Astrocyte (in vitro differentiated cells and primary cell): ENCODE data around the gene IFI44. TPM values are rescaled to one million over a fixed set of nuclear protein-coding genes. Genes with fewer than 3 reads are reported as not detected.

ENCODE experiments used
- DNase-seq: peaks from one replicate; pipeline ENCODE4 v3.0.0-alpha.2; 2010; ENCODE audit warnings: low read depth
- FAIRE-seq: peaks from 2 replicates; lab custom pipeline; 2011; peaks lifted over from hg19 to GRCh38; lab: Jason Lieb, UNC
- H2AFZ ChIP-seq: 2 replicates; pipeline ENCODE4 v1.6.0; 2012; ENCODE audit warnings: low read depth, low read length, inconsistent platforms
- H3K27ac ChIP-seq: 2 replicates; pipeline ENCODE4 v1.5.1; 2011; ENCODE audit warnings: low read depth, low read length, inconsistent platforms
- H3K27me3 ChIP-seq: 2 replicates; pipeline ENCODE4 v1.6.0; 2011; ENCODE audit warnings: low read length, inconsistent platforms; ENCODE audit not compliant: insufficient read depth
- H3K36me3 ChIP-seq: 2 replicates; pipeline ENCODE4 v1.5.1; 2011; ENCODE audit warnings: low read length, inconsistent platforms; ENCODE audit not compliant: insufficient read depth
- H3K4me1 ChIP-seq: 2 replicates; pipeline ENCODE4 v1.5.1; 2011; ENCODE audit warnings: low read length, inconsistent platforms; ENCODE audit not compliant: insufficient read depth
- H3K4me2 ChIP-seq: 2 replicates; pipeline ENCODE4 v1.6.0; 2012; ENCODE audit warnings: low read length, inconsistent platforms
- H3K4me3 ChIP-seq: 2 replicates; pipeline ENCODE4 v1.5.1; 2011; ENCODE audit warnings: low read depth, mild to moderate bottlenecking, low read length, inconsistent platforms; ENCODE audit not compliant: insufficient read depth
- H3K79me2 ChIP-seq: 2 replicates; pipeline ENCODE4 v1.6.0; 2012; ENCODE audit warnings: mild to moderate bottlenecking, low read length, inconsistent platforms; ENCODE audit not compliant: insufficient read depth
- H3K9ac ChIP-seq: 2 replicates; pipeline ENCODE4 v1.6.0; 2012; ENCODE audit warnings: mild to moderate bottlenecking, low read length, inconsistent platforms
- H3K9me3 ChIP-seq: 2 replicates; pipeline ENCODE4 v1.5.1; 2012; ENCODE audit warnings: low read depth, mild to moderate bottlenecking, low read length, inconsistent platforms; ENCODE audit not compliant: insufficient read depth
- H4K20me1 ChIP-seq: 2 replicates; pipeline ENCODE4 v1.6.0; 2012; ENCODE audit warnings: low read length, inconsistent platforms; ENCODE audit not compliant: insufficient read depth
- H3K27ac Mint-ChIP-seq: one replicate; pipeline ENCODE4 v1.8.0; 2021; ENCODE audit warnings: mild to moderate bottlenecking, mixed read lengths; ENCODE audit not compliant: unreplicated experiment
- H3K27me3 Mint-ChIP-seq: one replicate; pipeline ENCODE4 v1.8.0; 2021; ENCODE audit warnings: low read depth, mixed read lengths; ENCODE audit not compliant: unreplicated experiment
- H3K36me3 Mint-ChIP-seq: one replicate; pipeline ENCODE4 v1.8.0; 2021; ENCODE audit warnings: low read depth, mixed read lengths; ENCODE audit not compliant: unreplicated experiment
- H3K4me1 Mint-ChIP-seq: one replicate; pipeline ENCODE4 v1.8.0; 2021; ENCODE audit warnings: low read depth, mixed read lengths; ENCODE audit not compliant: unreplicated experiment
- H3K4me3 Mint-ChIP-seq: one replicate; pipeline ENCODE4 v1.8.0; 2021; ENCODE audit warnings: mild to moderate bottlenecking, moderate library complexity, mixed read lengths; ENCODE audit not compliant: unreplicated experiment
- H3K9me3 Mint-ChIP-seq: one replicate; pipeline ENCODE4 v1.8.0; 2021; ENCODE audit warnings: mild to moderate bottlenecking, mixed read lengths; ENCODE audit not compliant: unreplicated experiment
- CTCF ChIP-seq: IDR thresholded peaks from 2 replicates; pipeline ENCODE4 v1.5.1; 2011; ENCODE audit warnings: low read depth, mild to moderate bottlenecking, inconsistent platforms, low read length, moderate library complexity; ENCODE audit not compliant: insufficient read depth
- EZH2 ChIP-seq: IDR thresholded peaks from 2 replicates; pipeline ENCODE4 v1.6.1; 2012; ENCODE audit warnings: mild to moderate bottlenecking, low read length, inconsistent platforms; ENCODE audit not compliant: insufficient read depth
- total RNA-seq: library from RNA; stranded (reverse); gene quantifications from 2 replicates; pipeline ENCODE4 v1.2.1, GENCODE V29; 2021

The IFI44 gene
- total RNA-seq, 1 donor from 2014 or later = 144 TPM

- H3K9me3 Mint-ChIP-seq = peaks cover 3% of the 10 kb centered on the region
- no peak for FAIRE-seq
Measured at GRCh38 chr1:78641558-78641957, 8.1 kb upstream of the IFI44 start.

DNA sequence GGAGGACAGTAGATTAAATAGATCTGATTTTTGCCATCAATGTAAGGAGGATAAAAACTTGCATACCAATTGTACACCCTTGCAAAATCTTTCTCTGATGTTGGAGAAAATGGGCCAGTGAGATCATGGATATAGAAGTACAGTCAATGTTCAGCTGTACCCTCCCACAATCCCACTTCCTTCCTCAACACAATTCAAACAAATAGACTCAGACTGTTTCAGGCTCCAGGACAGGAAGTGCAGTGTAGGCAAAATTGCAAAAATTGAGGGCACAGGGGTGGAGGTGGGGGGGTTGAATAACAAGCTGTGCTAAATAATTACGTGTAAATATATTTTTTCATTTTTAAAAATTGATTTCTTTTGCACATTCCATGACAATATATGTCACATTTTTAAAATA lies 3.9 kb upstream of the IFI44 start:
- no peak overlapping the region for H3K4me3 ChIP-seq
- H3K4me2 ChIP-seq = no peak overlapping the region
- Mint-ChIP-seq H3K27me3 (no peaks in the 10 kb centered on the region), H3K4me1 (peaks cover 6% of the 10 kb centered on the region), H3K4me3 (no peak overlapping the region), H3K27ac (no peak overlapping the region), H3K9me3 (peaks cover 3% of the 10 kb centered on the region), H3K36me3 (peaks cover 35% of the 10 kb centered on the region)
- no peak for TF ChIP-seq EZH2
- no peak for TF ChIP-seq CTCF
- FAIRE-seq = no peak
- no peak overlapping the region for H2AFZ ChIP-seq
- no peaks in the 10 kb centered on the region for H3K4me1 ChIP-seq
- H3K79me2 ChIP-seq = no peaks in the 10 kb centered on the region
- H4K20me1 ChIP-seq = no peaks in the 10 kb centered on the region
- H3K27me3 ChIP-seq = no peaks in the 10 kb centered on the region
- peaks cover 2% of the 10 kb centered on the region for H3K9me3 ChIP-seq
- no peaks in the 10 kb centered on the region for H3K36me3 ChIP-seq
- no peak overlapping the region for H3K27ac ChIP-seq
- H3K9ac ChIP-seq = no peak overlapping the region
- DNase-seq = no peak

More at GRCh38 chr1:78641558-78641957, 8.1 kb upstream of the IFI44 start:
- H3K4me2 ChIP-seq = no peak overlapping the region
- H3K9ac ChIP-seq = no peak overlapping the region
- H3K27ac ChIP-seq = no peak overlapping the region
- no peaks in the 10 kb centered on the region for H3K27me3 ChIP-seq
- Mint-ChIP-seq H3K36me3 (peaks cover 33% of the 10 kb centered on the region), H3K4me3 (no peak overlapping the region), H3K4me1 (no peaks in the 10 kb centered on the region), H3K27ac (no peak overlapping the region), H3K27me3 (no peaks in the 10 kb centered on the region)
- no peaks in the 10 kb centered on the region for H3K4me1 ChIP-seq
- DNase-seq = no peak
- no peaks in the 10 kb centered on the region for H3K36me3 ChIP-seq
- H4K20me1 ChIP-seq = no peaks in the 10 kb centered on the region
- H3K9me3 ChIP-seq = no peaks in the 10 kb centered on the region
- H3K4me3 ChIP-seq = no peak overlapping the region
- TF ChIP-seq EZH2 (no peak), CTCF (no peak)
- no peak overlapping the region for H2AFZ ChIP-seq
- H3K79me2 ChIP-seq = no peaks in the 10 kb centered on the region

DNA sequence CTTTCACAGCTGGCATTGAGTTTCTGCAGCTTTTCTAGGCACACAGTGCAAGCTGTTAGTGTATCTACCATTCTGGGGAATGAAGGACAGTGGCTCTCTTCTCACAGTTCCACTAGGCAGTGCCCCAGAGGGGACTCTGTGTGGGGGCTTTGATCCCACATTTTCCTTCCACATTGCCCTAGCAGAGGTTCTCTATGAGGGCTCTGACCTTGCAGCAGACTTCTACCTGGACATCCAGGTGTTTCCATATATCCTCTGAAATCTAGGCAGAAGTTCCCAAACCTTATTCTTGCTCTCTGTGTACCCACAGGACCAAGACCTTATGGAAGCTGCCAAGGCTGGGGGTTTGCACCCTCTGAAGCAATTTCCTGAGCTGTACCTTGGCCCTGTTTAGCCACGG lies 2.4 kb upstream of the IFI44 start:
- no peak for FAIRE-seq
- no peak overlapping the region for H3K27ac ChIP-seq
- H3K9me3 Mint-ChIP-seq = peaks cover 3% of the 10 kb centered on the region

More for the DNA sequence above, 2.4 kb upstream of the IFI44 start:
- no peak for DNase-seq
- peaks cover 2% of the 10 kb centered on the region for H3K9me3 ChIP-seq
- no peaks in the 10 kb centered on the region for H3K79me2 ChIP-seq
- H3K27me3 ChIP-seq = no peaks in the 10 kb centered on the region
- H3K36me3 Mint-ChIP-seq = peaks cover 40% of the 10 kb centered on the region
- no peak overlapping the region for H2AFZ ChIP-seq
- H3K27me3 Mint-ChIP-seq = no peaks in the 10 kb centered on the region
- H3K27ac Mint-ChIP-seq = no peak overlapping the region
- no peak overlapping the region for H3K4me2 ChIP-seq
- H3K4me1 Mint-ChIP-seq = peaks cover 6% of the 10 kb centered on the region
- no peaks in the 10 kb centered on the region for H4K20me1 ChIP-seq
- no peaks in the 10 kb centered on the region for H3K4me1 ChIP-seq
- H3K36me3 ChIP-seq = no peaks in the 10 kb centered on the region
- no peak overlapping the region for H3K4me3 Mint-ChIP-seq
- H3K9ac ChIP-seq = no peak overlapping the region
- no peak for TF ChIP-seq EZH2
- TF ChIP-seq CTCF = no peak
- H3K4me3 ChIP-seq = no peak overlapping the region
